Motor neuron (in vitro differentiated cells): Measurements from ENCODE around the gene TEX28. TPM values are rescaled to one million over a fixed set of nuclear protein-coding genes. Genes with fewer than 3 reads are reported as not detected.

Experiments
- ATAC-seq, 8 experiments: fragments of 200-7000 bp; cut with Tn5 transposase; replicated peaks in 6 of 8; 2 replicates each; pipeline ENCODE4 v1.8.0; 2021; ENCODE audit warnings: mild to moderate bottlenecking in 8 of 8, moderate library complexity in 8 of 8
- H3K27ac ChIP-seq, 2 donors: fragments of 250-450 bp; sonication (Bioruptor Pico); 2 replicates each; pipeline ENCODE4 v1.9.0; 2021; ENCODE audit warnings: antibody characterized with exemption in 2 of 2, mild to moderate bottlenecking in 2 of 2, moderate library complexity in 1 of 2
- H3K4me1 ChIP-seq, 2 donors: fragments of 250-450 bp; sonication (Bioruptor Pico); replicated peaks in 1 of 2; 2 replicates each; pipeline ENCODE4 v1.6.1; 2021; ENCODE audit warnings: antibody characterized with exemption in 2 of 2, mild to moderate bottlenecking in 2 of 2, moderate library complexity in 1 of 2
- H3K4me3 ChIP-seq, 5 donors: fragments of 250-450 bp; sonication (Bioruptor Pico); 2 replicates each; pipeline ENCODE4 v1.9.0; 2021; ENCODE audit warnings: antibody characterized with exemption in 5 of 5, mild to moderate bottlenecking in 5 of 5, moderate library complexity in 4 of 5
- WGBS, 10 experiments: fragments of 450-650 bp; shearing (Covaris generic); methylation state at CpG; one replicate each; pipeline ENCODE4 v1.0.0; 2022; 5-methylcytosine and 5-hydroxymethylcytosine counted together
- in situ Hi-C, 9 experiments: fragments of 400-800 bp; cut with MboI; loops; one replicate each; pipeline ENCODE4 v1.15.0; 2021; ENCODE audit warnings: low sequenced_read_pairs in 9 of 9, low pct_unique_long_range_greater_than_20kb in 2 of 9; ENCODE audit not compliant: unreplicated experiment in 9 of 9
- total RNA-seq, 8 experiments: library from RNA; unstranded; fragments of 300-600 nt; gene quantifications; 2 replicates each; pipeline versions ENCODE4 v1.2.3 to v1.2.4, GENCODE V29; 2022

TEX28 gene
- total RNA-seq, 8 experiments from 2014 or later = not detected

- Histone ChIP-seq H3K4me3 (no peak overlapping the region), H3K4me1 (no peaks in the 10 kb centered on the region), H3K27ac (no peak overlapping the region)
- in situ Hi-C loops = no loop called here
- 48 to 60% (median 60%) methylated on average over 1 to 4 of the region's 7 CpGs; no CpG with 5 or more reads in 7 of the 10 experiments for WGBS, 10 experiments
- ATAC-seq = no peak
Measured at GRCh38 chrX:154323537-154323936, 28.6 kb upstream of the TEX28 start.

- ATAC-seq = no peak
- Histone ChIP-seq H3K4me3 (no peak overlapping the region), H3K4me1 (no peaks in the 10 kb centered on the region), H3K27ac (no peak overlapping the region)
- WGBS, 10 experiments = 0 to 74% (median 44%) methylated on average over 1 to 9 of the region's 10 CpGs; no CpG with 5 or more reads in 6 of the 10 experiments
- in situ Hi-C loops = no loop called here
Measured at GRCh38 chrX:154322890-154323289, 28.0 kb upstream of the TEX28 start.

GRCh38 chrX:154321594-154321993 is 26.7 kb upstream of the TEX28 start:
- Histone ChIP-seq H3K27ac (no peak overlapping the region), H3K4me1 (no peaks in the 10 kb centered on the region), H3K4me3 (no peak overlapping the region)
- 43% methylated on average over 2 of the region's 10 CpGs; no CpG with 5 or more reads in 9 of the 10 experiments for WGBS, 10 experiments
- in situ Hi-C loops = no loop called here
- ATAC-seq = peak in 3 of 8 experiments; percentile 31 to 87 (median 58)

- WGBS, 10 experiments = 100% methylated on average over 1 of the region's 7 CpGs; no CpG with 5 or more reads in 9 of the 10 experiments
- in situ Hi-C loops = no loop called here
- no peaks in the 10 kb centered on the region for H3K4me1 ChIP-seq
- H3K4me3 ChIP-seq = no peak overlapping the region
- ATAC-seq = no peak
- H3K27ac ChIP-seq = no peak overlapping the region
Measured at GRCh38 chrX:154321152-154321551, 26.2 kb upstream of the TEX28 start.

- Histone ChIP-seq H3K27ac (no peak overlapping the region), H3K4me1 (no peaks in the 10 kb centered on the region), H3K4me3 (no peak overlapping the region)
- WGBS, 10 experiments = 45 to 80% methylated on average over 1 to 4 of the region's 11 CpGs; no CpG with 5 or more reads in 8 of the 10 experiments
- ATAC-seq = no peak
- in situ Hi-C loops = no loop called here
Measured at GRCh38 chrX:154320406-154320805, 25.5 kb upstream of the TEX28 start.

GRCh38 chrX:154317391-154317995 is 22.6 kb upstream of the TEX28 start:
- peaks cover 0 to 8% of the 10 kb centered on the region in 2 donors for H3K4me1 ChIP-seq
- ATAC-seq = peak in 4 of 8 experiments; percentile 18 to 72 (median 25)
- H3K27ac ChIP-seq = no peak overlapping the region
- WGBS, 10 experiments = 20 to 25% methylated on average over 1 to 4 of the region's 7 CpGs; no CpG with 5 or more reads in 8 of the 10 experiments
- in situ Hi-C loops = no loop called here
- no peak overlapping the region for H3K4me3 ChIP-seq

GRCh38 chrX:154315416-154315815 is 20.5 kb upstream of the TEX28 start:
- WGBS, 10 experiments = 100% methylated on average over 1 of the region's 3 CpGs; no CpG with 5 or more reads in 9 of the 10 experiments
- no peak for ATAC-seq
- Histone ChIP-seq H3K4me1 (peaks cover 0 to 8% of the 10 kb centered on the region in 2 donors), H3K4me3 (no peak overlapping the region), H3K27ac (no peak overlapping the region)
- in situ Hi-C loops = no loop called here

- H3K4me1 ChIP-seq = peaks cover 0 to 8% of the 10 kb centered on the region in 2 donors
- ATAC-seq = no peak
- H3K27ac ChIP-seq = no peak overlapping the region
- 39 to 100% (median 48%) methylated on average over 2 to 5 of the region's 5 CpGs; no CpG with 5 or more reads in 7 of the 10 experiments for WGBS, 10 experiments
- in situ Hi-C loops = no loop called here
- H3K4me3 ChIP-seq = no peak overlapping the region
Measured at GRCh38 chrX:154313147-154313546, 18.2 kb upstream of the TEX28 start.

GRCh38 chrX:154312116-154312515 is 17.2 kb upstream of the TEX28 start:
- H3K4me1 ChIP-seq = peaks cover 0 to 8% of the 10 kb centered on the region in 2 donors
- H3K4me3 ChIP-seq = no peak overlapping the region
- no peak for ATAC-seq
- 73 to 100% (median 92%) methylated on average over 1 to 5 of the region's 7 CpGs; no CpG with 5 or more reads in 5 of the 10 experiments for WGBS, 10 experiments
- no peak overlapping the region for H3K27ac ChIP-seq
- in situ Hi-C loops = no loop called here

- peak in 5 of 8 experiments; percentile 82 to 97 (median 86) for ATAC-seq
- WGBS, 10 experiments = 43 to 90% (median 81%) methylated on average over 2 to 13 of the region's 19 CpGs; no CpG with 5 or more reads in 6 of the 10 experiments
- in situ Hi-C loops = no loop called here
Measured at GRCh38 chrX:154310616-154311536, 16.0 kb upstream of the TEX28 start.

GRCh38 chrX:154309041-154309775 is 14.3 kb upstream of the TEX28 start:
- no peak for ATAC-seq
- H3K4me1 ChIP-seq = peaks cover 8 to 17% of the 10 kb centered on the region in 2 donors
- no peak overlapping the region for H3K27ac ChIP-seq
- in situ Hi-C loops = no loop called here
- 40 to 100% (median 75%) methylated on average over 1 to 5 of the region's 16 CpGs; no CpG with 5 or more reads in 6 of the 10 experiments for WGBS, 10 experiments
- no peak overlapping the region for H3K4me3 ChIP-seq

More at GRCh38 chrX:154310616-154311536, 16.0 kb upstream of the TEX28 start:
- Histone ChIP-seq H3K4me3 (no peak overlapping the region), H3K4me1 (peaks cover 0 to 8% of the 10 kb centered on the region in 2 donors), H3K27ac (no peak overlapping the region)

GRCh38 chrX:154308108-154308946 is 13.4 kb upstream of the TEX28 start:
- WGBS, 10 experiments = 11 to 33% (median 30%) methylated on average over 1 to 3 of the region's 9 CpGs; no CpG with 5 or more reads in 7 of the 10 experiments
- H3K4me3 ChIP-seq = no peak overlapping the region
- peak in 3 of 8 experiments; percentile 27 to 66 (median 54) for ATAC-seq
- H3K4me1 ChIP-seq = peaks cover 8 to 16% of the 10 kb centered on the region in 2 donors
- in situ Hi-C loops = no loop called here
- H3K27ac ChIP-seq = no peak overlapping the region
